Measurements from ENCODE around the gene DNAAF2. TPM values are rescaled to one million over a fixed set of nuclear protein-coding genes. Genes with fewer than 3 reads are reported as not detected.

DNAAF2 gene
- total and polyA plus RNA-seq, 2 of the 13 experiments (the other 11 are each of a cell fraction or from before 2014, with no cell fraction given), result 6.1 to 13.6 TPM

GRCh38 chr14:49585803-49586672, 49.0 kb downstream of the DNAAF2 start, which contains the start of gene RPS29 (continued):
- TF ChIP-seq ARID5B (CRISPR knock-in tag; IDR thresholded peaks at IDR 0.05) (peak; percentile 74), HNF4A (CRISPR knock-in tag; IDR thresholded peaks at IDR 0.05) (peak; percentile 21; the same call in 1 of the 2 replicates), ZMYM2 (CRISPR knock-in tag; IDR thresholded peaks at IDR 0.05) (peak; percentile 99), THRA (CRISPR knock-in tag; IDR thresholded peaks at IDR 0.05; ENCODE audit: borderline replicate concordance) (peak; percentile 9), MAX (IDR thresholded peaks at IDR 0.05) (peak; percentile 72), ZNF788 (CRISPR knock-in tag; IDR thresholded peaks at IDR 0.05; ENCODE audit: borderline replicate concordance) (peak; percentile 92; the same call in 1 of the 2 replicates), ZNF124 (CRISPR knock-in tag; IDR thresholded peaks at IDR 0.05) (0 out of 2 replicates have a peak, but pooled peaks have one; percentile 50), MEIS1 (CRISPR knock-in tag; IDR thresholded peaks at IDR 0.05; ENCODE audit: borderline replicate concordance) (no peak), BRD4 (CRISPR knock-in tag; IDR thresholded peaks at IDR 0.05) (peak; percentile 46; the same call in 1 of the 2 replicates), MED1 (CRISPR knock-in tag; IDR thresholded peaks at IDR 0.05) (peak; percentile 82), ZNF160 (CRISPR knock-in tag; IDR thresholded peaks at IDR 0.05) (peak; percentile 57; the same call in 1 of the 2 replicates), ZNF33A (CRISPR knock-in tag; IDR thresholded peaks at IDR 0.05; ENCODE audit: borderline replicate concordance) (0 out of 2 replicates have a peak, but pooled peaks have one; percentile 18), RBM39 (IDR thresholded peaks at IDR 0.05; ENCODE audit: low read depth, low read length, poor library complexity, severe bottlenecking) (peak; percentile 42), HCFC1 (IDR thresholded peaks at IDR 0.05; ENCODE audit: low read depth, low read length) (no peak; the same call in 1 of the 2 replicates), ZSCAN9 (CRISPR knock-in tag; IDR thresholded peaks at IDR 0.05; ENCODE audit: borderline replicate concordance) (no peak), RNF219 (CRISPR knock-in tag; IDR thresholded peaks at IDR 0.05) (no peak), ZNF549 (CRISPR knock-in tag; IDR thresholded peaks at IDR 0.05) (no peak), ZSCAN21 (CRISPR knock-in tag; IDR thresholded peaks at IDR 0.05; ENCODE audit: borderline replicate concordance) (peak; percentile 32; the same call in 1 of the 2 replicates), ZNF605 (CRISPR knock-in tag; IDR thresholded peaks at IDR 0.05) (peak; percentile 84), ZNF562 (CRISPR knock-in tag; IDR thresholded peaks at IDR 0.05; ENCODE audit: borderline replicate concordance) (no peak), ZNF333 (CRISPR knock-in tag; IDR thresholded peaks at IDR 0.05; ENCODE audit: borderline replicate concordance) (peak; percentile 67), ZFP90 (CRISPR knock-in tag; IDR thresholded peaks at IDR 0.05; ENCODE audit: borderline replicate concordance) (no peak; the same call in 1 of the 2 replicates)
